Epithelial cell of proximal tubule (primary cell): ENCODE measurements around the gene HMGA1. TPM values are rescaled to one million over a fixed set of nuclear protein-coding genes. Genes with fewer than 3 reads are reported as not detected.

Experiments
- DNase-seq: peaks from one replicate; pipeline ENCODE4 v3.0.0-alpha.2; 2011; ENCODE audit warnings: low read depth
- H3K4me3 ChIP-seq: 2 replicates; pipeline ENCODE4 v1.5.1; 2011; ENCODE audit warnings: low read depth, mild to moderate bottlenecking, low read length
- CTCF ChIP-seq: conservative IDR thresholded peaks from 2 replicates; pipeline ENCODE4 v1.5.1; 2012; ENCODE audit warnings: low read depth, mild to moderate bottlenecking, low read length
- total RNA-seq: library from RNA; depleted of rRNA; stranded (reverse); fragments of >200 nt; gene quantifications from 2 replicates; pipeline ENCODE4 v1.2.3, GENCODE V29; 2015

HMGA1 gene
- total RNA-seq, 1 donor from 2014 or later: 949 TPM

GRCh38 chr6:34236131-34236442 lies 586 bp upstream of the HMGA1 start:
- DNase-seq: no peak
- peak overlapping the region; percentile 71 for H3K4me3 ChIP-seq
- no peak for TF ChIP-seq CTCF

GRCh38 chr6:34237316-34237721 lies 646 bp downstream of the HMGA1 start:
- no peak for TF ChIP-seq CTCF
- DNase-seq: no peak
- peak overlapping the region; percentile 89 for H3K4me3 ChIP-seq

- no peak for DNase-seq
- peak; percentile 27 for TF ChIP-seq CTCF
These were observed 1.3 kb downstream of the HMGA1 start for GRCh38 chr6:34237722-34238584.

GRCh38 chr6:34238585-34239499 lies 2.2 kb downstream of the HMGA1 start:
- no peak for DNase-seq
- peak overlapping the region; percentile 89 for H3K4me3 ChIP-seq
- no peak for TF ChIP-seq CTCF

More at GRCh38 chr6:34237722-34238584, 1.3 kb downstream of the HMGA1 start:
- H3K4me3 ChIP-seq: peak overlapping the region; percentile 89

- no peak for DNase-seq
- no peak overlapping the region for H3K4me3 ChIP-seq
- no peak for TF ChIP-seq CTCF
These were observed 2.8 kb downstream of the HMGA1 start for GRCh38 chr6:34239500-34239825.

- TF ChIP-seq CTCF: no peak
- no peak overlapping the region for H3K4me3 ChIP-seq
- DNase-seq: no peak
These were observed 3.2 kb downstream of the HMGA1 start for GRCh38 chr6:34239893-34240292.
